Stimulated activated CD4-positive, alpha-beta T cell treated with anti-CD3 and anti-CD28 coated beads, TNF-alpha, amount 100 ng/mL, for 1 hour (primary cell): ENCODE results near the gene AOC2.

Experiments used
- DNase-seq, 3 donors: peaks; one replicate each; pipeline ENCODE4 v3.0.0-alpha.2; 2020; ENCODE audit warnings: low read depth in 3 of 3, low spot score in 1 of 3

The AOC2 gene, protein sequence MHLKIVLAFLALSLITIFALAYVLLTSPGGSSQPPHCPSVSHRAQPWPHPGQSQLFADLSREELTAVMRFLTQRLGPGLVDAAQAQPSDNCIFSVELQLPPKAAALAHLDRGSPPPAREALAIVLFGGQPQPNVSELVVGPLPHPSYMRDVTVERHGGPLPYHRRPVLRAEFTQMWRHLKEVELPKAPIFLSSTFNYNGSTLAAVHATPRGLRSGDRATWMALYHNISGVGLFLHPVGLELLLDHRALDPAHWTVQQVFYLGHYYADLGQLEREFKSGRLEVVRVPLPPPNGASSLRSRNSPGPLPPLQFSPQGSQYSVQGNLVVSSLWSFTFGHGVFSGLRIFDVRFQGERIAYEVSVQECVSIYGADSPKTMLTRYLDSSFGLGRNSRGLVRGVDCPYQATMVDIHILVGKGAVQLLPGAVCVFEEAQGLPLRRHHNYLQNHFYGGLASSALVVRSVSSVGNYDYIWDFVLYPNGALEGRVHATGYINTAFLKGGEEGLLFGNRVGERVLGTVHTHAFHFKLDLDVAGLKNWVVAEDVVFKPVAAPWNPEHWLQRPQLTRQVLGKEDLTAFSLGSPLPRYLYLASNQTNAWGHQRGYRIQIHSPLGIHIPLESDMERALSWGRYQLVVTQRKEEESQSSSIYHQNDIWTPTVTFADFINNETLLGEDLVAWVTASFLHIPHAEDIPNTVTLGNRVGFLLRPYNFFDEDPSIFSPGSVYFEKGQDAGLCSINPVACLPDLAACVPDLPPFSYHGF

GRCh38 chr17:42844271-42844670 is at the start of gene AOC2:
Gene AOC2 (plus strand): TSS chr17:42844580. CDS start chr17:42844627, 47 bp downstream.
- no peak for DNase-seq

GRCh38 chr17:42795061-42795460 is 49.3 kb upstream of the AOC2 start:
- no peak for DNase-seq

GRCh38 chr17:42795465-42795864 is 48.9 kb upstream of the AOC2 start:
- no peak for DNase-seq

GRCh38 chr17:42796066-42796758 is 48.2 kb upstream of the AOC2 start:
- no peak for DNase-seq

GRCh38 chr17:42797067-42798007 is 47.0 kb upstream of the AOC2 start:
- no peak for DNase-seq

GRCh38 chr17:42798011-42798382 is 46.4 kb upstream of the AOC2 start:
- DNase-seq, result no peak

DNA sequence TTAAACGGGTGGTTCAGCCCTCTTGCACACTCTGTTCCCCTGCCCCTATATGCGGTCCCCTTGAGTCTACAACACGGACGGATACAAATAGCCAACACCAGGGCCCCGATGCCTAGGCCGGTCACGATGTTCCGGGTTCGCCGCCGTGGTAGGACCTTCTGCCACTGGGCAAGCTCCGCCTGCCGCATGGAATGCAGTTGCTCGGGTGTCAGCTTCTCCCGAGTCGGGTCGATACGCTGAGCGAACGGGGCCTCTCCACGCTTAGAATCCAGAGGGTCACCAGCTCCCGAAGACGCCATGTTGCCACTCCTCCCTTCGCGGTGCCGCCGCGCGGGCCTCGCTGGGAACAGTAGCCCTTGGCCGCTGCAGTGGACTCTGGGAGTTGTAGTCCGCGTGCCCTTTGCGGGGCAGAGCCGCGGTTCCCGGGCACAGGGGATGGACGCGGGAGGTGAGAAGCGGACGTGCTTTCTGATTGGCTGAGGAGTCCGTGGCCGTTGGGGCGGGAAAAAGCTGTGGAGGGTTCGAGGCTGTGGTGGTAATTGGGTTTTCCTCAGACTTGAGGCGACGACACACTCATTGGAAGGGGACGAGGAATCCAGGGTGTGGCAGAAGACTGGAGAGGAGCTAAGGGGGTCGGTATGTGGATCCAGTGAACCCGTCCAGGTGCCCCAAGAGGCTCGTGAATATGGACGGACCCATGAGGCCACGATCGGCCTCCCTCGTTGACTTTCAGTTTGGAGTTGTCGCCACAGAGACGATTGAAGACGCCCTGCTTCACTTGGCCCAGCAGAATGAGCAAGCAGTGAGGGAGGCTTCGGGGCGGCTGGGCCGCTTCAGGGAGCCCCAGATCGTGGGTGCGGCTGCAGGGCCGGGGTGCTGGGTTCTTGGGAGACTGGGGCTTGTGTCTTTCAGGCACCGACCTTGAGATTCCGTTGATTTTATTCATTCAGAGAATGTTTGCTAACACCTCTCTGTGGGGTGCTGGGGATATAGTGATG is 45.7 kb upstream of the AOC2 start, which contains the start of the genes CNTD1 and COA3:
CNTD1 (plus strand) TSS at position 479 of the 998 bp plus-strand sequence; CDS start at position 686, 207 bp downstream.
COA3 (minus strand) TSS at position 322 of the 998 bp plus-strand sequence; CDS start at position 299, 23 bp downstream.
- DNase-seq, result peak; percentile 26 to 63 (median 29)

- no peak for DNase-seq
Observed at GRCh38 chr17:42803074-42803883, 41.1 kb upstream of the AOC2 start.

- DNase-seq, result no peak
Observed at GRCh38 chr17:42804918-42805367, 39.4 kb upstream of the AOC2 start.

DNA sequence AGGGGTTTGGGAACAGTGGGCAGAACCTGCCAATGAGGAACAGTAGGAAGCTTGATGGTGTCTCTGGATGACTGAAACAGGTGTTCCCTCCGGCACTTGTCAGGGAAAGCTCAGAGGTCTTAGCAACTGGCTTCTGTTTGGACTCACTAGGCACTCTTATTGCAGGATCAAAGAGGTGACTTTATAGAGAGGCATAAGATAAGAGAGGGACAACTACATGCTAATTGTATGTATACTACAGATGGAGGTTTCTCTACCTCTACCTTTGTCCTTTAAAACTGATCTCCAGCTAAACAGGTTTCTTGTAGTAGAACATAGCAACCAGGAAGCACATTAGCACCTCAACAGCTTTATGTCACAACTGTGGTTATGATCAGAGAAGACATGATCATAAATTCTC is 38.1 kb upstream of the AOC2 start:
- DNase-seq, result no peak

GRCh38 chr17:42809250-42809649 is 35.1 kb upstream of the AOC2 start:
- no peak for DNase-seq

DNA sequence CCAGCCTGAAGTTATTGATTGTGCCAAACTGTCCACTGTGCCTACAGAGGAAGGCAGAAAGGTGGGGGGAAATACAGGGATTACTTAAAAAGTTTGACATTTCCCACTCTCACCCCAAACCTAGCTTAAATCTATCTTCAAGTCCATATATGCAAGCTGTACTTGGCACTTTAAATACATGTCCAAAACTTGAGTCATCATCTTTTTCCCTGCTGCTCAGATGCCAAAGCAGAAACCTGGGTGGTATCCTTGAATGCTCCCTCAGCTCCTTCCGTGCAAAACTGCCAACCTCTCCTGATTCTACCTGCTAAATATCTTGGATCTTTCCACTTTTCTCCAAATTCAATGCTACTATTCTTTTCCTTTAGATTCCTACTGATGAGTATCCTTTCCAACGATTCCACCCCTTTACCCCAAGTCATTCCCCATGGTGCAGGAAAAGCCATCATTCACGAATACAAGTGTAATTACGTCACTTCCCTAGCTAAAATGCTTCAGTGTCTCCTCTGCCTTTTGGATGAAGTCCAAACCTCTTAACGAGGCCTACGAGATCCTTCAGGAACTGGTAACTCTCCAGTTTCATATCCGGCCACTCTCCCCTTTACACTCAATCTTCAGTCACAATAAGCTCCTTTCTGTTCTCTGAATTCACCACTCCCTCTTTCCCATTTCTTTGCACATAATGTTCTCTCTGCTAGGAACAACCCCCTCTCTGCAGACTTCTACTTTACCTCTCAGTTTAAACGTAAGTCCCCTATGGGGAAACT is 29.6 kb upstream of the AOC2 start:
- DNase-seq, result no peak

DNA sequence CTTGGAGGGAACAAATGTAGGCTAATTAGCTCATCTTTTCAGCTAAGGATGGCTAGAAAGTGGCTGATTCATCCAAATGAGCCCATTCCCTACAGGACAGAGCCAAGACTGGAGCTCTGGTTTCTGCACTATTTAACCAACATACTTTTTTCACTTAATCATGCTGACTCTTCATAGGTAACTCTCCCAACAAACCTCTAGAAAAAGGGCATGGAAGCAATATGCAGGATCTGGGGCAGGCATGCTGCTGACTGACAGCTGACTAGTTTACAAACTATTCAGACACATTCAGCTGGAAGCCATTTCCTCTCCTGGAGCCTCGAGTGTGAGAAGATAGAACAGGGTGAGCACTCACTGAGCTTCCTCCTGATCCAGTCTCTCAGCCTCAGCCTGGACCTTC is 26.5 kb upstream of the AOC2 start:
- no peak for DNase-seq

DNA sequence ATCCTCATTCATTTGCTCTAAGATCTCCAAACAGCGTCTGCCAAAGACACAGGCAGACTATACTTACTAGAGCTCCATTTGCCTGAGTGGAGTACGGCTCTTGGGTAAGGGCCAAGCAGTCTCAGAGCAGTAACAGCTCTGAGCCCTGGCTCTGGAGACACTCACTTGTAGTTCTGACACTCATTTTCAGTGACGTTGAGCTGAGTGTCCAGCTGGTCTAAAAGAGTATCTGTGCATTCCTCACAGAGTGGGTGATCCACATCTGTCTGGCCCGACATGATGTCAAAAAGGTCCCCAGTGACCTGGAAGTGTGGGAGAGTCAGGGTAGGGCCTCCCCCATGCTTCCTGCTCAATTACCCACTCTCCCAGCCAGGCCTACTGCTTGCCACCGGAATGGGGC is 26.0 kb upstream of the AOC2 start:
- no peak for DNase-seq

DNA sequence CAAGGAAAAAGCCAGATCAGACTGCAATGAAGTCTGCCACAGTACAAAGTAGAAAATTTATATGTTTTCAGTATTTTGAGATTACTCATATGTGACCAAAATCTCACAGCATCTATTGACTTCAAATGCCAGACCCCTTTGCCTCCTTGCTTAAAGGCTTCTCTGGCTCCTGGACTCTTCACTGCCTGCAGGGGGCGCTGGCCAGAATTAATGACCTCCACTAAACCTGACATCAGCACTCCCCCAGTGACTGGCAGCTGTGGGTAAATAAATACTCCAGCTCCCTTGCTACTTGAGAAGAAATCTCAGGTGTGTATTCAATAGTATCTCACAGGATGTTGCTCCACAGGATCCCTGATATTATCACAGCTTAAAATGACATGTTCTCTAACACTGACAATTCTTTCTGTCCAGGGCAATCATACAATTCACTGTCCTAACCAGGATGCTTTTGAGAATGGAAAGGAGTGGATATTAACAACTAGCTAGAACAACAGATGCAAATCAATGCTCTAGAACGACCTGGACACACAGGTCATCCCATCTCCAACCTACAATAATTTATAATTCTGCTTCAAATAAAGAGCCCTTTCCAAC is 24.3 kb upstream of the AOC2 start:
- DNase-seq, result peak in 1 of 3 donors; percentile 51

- DNase-seq, result no peak
Observed at GRCh38 chr17:42821176-42821575, 23.2 kb upstream of the AOC2 start.

DNA sequence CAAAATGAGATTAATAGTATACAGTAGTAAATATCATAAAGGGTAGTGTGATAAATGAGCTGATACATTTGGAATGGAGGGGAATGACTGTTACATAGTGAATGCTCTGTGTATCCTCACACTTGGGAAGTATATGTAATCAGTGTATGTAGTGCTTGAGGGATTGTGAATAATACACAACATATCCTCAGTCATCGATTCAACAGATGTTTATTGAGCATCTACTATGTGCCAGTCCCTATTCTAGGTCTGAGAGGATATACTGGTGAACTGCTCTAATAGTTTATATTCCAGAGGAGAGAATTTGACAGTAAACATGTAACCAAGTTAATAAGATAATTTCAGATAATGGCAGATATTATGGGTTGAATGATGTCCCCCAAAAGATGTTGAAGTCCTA is 16.9 kb upstream of the AOC2 start:
- no peak for DNase-seq
